ENCODE measurements around the gene SLC13A5. TPM values are rescaled to one million over a fixed set of nuclear protein-coding genes. Genes with fewer than 3 reads are reported as not detected.

Gene SLC13A5
- total and polyA plus RNA-seq, 2 donors (not counting 1 experiment from before 2014, with no cell fraction given): not detected

GRCh38 chr17:6704470-6705052 lies 8.6 kb downstream of the SLC13A5 start:
- CTCF ChIA-PET: no interaction called here
- Histone ChIP-seq H4K20me1 (ENCODE audit: control insufficient read depth, insufficient read depth, low read length, poor library complexity, severe bottlenecking) (no peaks in the 10 kb centered on the region), H3K9me3 (ENCODE audit: control extremely low read depth in 1 of 3, control insufficient read depth in 2 of 3, insufficient read depth in 1 of 3, low read length in 2 of 3) (no peaks in the 10 kb centered on the region), H3K36me3 (replicated peaks in 1 of 2; ENCODE audit: control extremely low read depth in 1 of 2, control insufficient read depth in 1 of 2, extremely low read depth in 1 of 2, insufficient read depth in 2 of 2, low read length in 1 of 2) (no peaks in the 10 kb centered on the region), H2AFZ (ENCODE audit: insufficient read depth, low read depth, low read length, poor library complexity, severe bottlenecking) (no peak overlapping the region), H3K9ac (ENCODE audit: low read length) (no peak overlapping the region), H3K4me3 (ENCODE audit: control extremely low read depth in 1 of 5, extremely low read depth in 1 of 5, insufficient read depth in 1 of 5, low read depth in 2 of 5, low read length in 4 of 5) (no peak overlapping the region), H3K4me2 (replicated peaks; ENCODE audit: low read depth, low read length, poor library complexity, severe bottlenecking) (no peak overlapping the region), H3K79me2 (ENCODE audit: control insufficient read depth, insufficient read depth, low read length) (no peaks in the 10 kb centered on the region), H3K4me1 (ENCODE audit: control insufficient read depth in 2 of 2, insufficient read depth in 2 of 2, low read length in 2 of 2) (no peaks in the 10 kb centered on the region), H3K27ac (ENCODE audit: low read length in 2 of 2) (no peak overlapping the region), H3K27me3 (replicated peaks in 1 of 4; ENCODE audit: control extremely low read depth in 1 of 4, control insufficient read depth in 3 of 4, insufficient read depth in 4 of 4, low read length in 3 of 4) (peaks cover 0 to 3% (median 1%) of the 10 kb centered on the region in 4 experiments)
- no peak for ATAC-seq (ENCODE audit: low read depth)
- H3K4me3 Mint-ChIP-seq: no peak overlapping the region
- peaks cover 38% of the 10 kb centered on the region for H3K27me3 Mint-ChIP-seq
- WGBS (ENCODE audit: insufficient coverage): 81% methylated on average over 3 of the region's 6 CpGs
- TF ChIP-seq CTCF (IDR thresholded peaks at IDR 0.05) (no peak), EZH2 (IDR thresholded peaks at IDR 0.05; ENCODE audit: borderline replicate concordance, insufficient read depth, low read depth, low read length, poor library complexity, severe bottlenecking) (no peak)
- no peak overlapping the region for H3K27ac Mint-ChIP-seq
- intact Hi-C loops (cut with micrococcal nuclease): loop anchor here (5.0 kb wide), 1 partner anchor 232 kb away; no protein-coding TSS in a partner anchor
- DNase-seq: no peak
- H3K9me3 Mint-ChIP-seq (ENCODE audit: insufficient read depth): no peaks in the 10 kb centered on the region
- peaks cover 3% of the 10 kb centered on the region for H3K4me1 Mint-ChIP-seq
- POLR2A ChIA-PET: no interaction called here

- Histone ChIP-seq H3K4me2 (replicated peaks; ENCODE audit: low read depth, low read length, poor library complexity, severe bottlenecking) (no peak overlapping the region), H3K27me3 (replicated peaks in 1 of 4; ENCODE audit: control extremely low read depth in 1 of 4, control insufficient read depth in 3 of 4, insufficient read depth in 4 of 4, low read length in 3 of 4) (peaks cover 0 to 3% (median 1%) of the 10 kb centered on the region in 4 experiments), H3K36me3 (replicated peaks in 1 of 2; ENCODE audit: control extremely low read depth in 1 of 2, control insufficient read depth in 1 of 2, extremely low read depth in 1 of 2, insufficient read depth in 2 of 2, low read length in 1 of 2) (no peaks in the 10 kb centered on the region), H3K79me2 (ENCODE audit: control insufficient read depth, insufficient read depth, low read length) (no peaks in the 10 kb centered on the region), H2AFZ (ENCODE audit: insufficient read depth, low read depth, low read length, poor library complexity, severe bottlenecking) (no peak overlapping the region), H3K9me3 (ENCODE audit: control extremely low read depth in 1 of 3, control insufficient read depth in 2 of 3, insufficient read depth in 1 of 3, low read length in 2 of 3) (no peaks in the 10 kb centered on the region), H3K4me1 (ENCODE audit: control insufficient read depth in 2 of 2, insufficient read depth in 2 of 2, low read length in 2 of 2) (no peaks in the 10 kb centered on the region), H4K20me1 (ENCODE audit: control insufficient read depth, insufficient read depth, low read length, poor library complexity, severe bottlenecking) (no peaks in the 10 kb centered on the region), H3K9ac (ENCODE audit: low read length) (no peak overlapping the region), H3K4me3 (ENCODE audit: control extremely low read depth in 1 of 5, extremely low read depth in 1 of 5, insufficient read depth in 1 of 5, low read depth in 2 of 5, low read length in 4 of 5) (no peak overlapping the region), H3K27ac (ENCODE audit: low read length in 2 of 2) (no peak overlapping the region)
- DNase-seq (no peak), ATAC-seq (ENCODE audit: low read depth) (no peak)
- peaks cover 32% of the 10 kb centered on the region for H3K27me3 Mint-ChIP-seq
- ChIA-PET CTCF (interaction anchor here (1.0 kb wide), 1 partner anchor 9 kb away, joined by 3 read pairs; the partner anchor contains the start of gene SLC13A5), POLR2A (no interaction called here)
- H3K4me1 Mint-ChIP-seq: peaks cover 3% of the 10 kb centered on the region
- intact Hi-C loops (cut with micrococcal nuclease): loop anchor here (5.0 kb wide), 1 partner anchor 231 kb away; no protein-coding TSS in a partner anchor
- TF ChIP-seq CTCF (IDR thresholded peaks at IDR 0.05) (no peak), EZH2 (IDR thresholded peaks at IDR 0.05; ENCODE audit: borderline replicate concordance, insufficient read depth, low read depth, low read length, poor library complexity, severe bottlenecking) (no peak)
- WGBS (ENCODE audit: insufficient coverage): 92% methylated on average over 9 of the region's 10 CpGs
- H3K27ac Mint-ChIP-seq: no peak overlapping the region
- no peaks in the 10 kb centered on the region for H3K9me3 Mint-ChIP-seq (ENCODE audit: insufficient read depth)
- no peak overlapping the region for H3K4me3 Mint-ChIP-seq
Observed at GRCh38 chr17:6703751-6704150, 9.4 kb downstream of the SLC13A5 start.

All from B cell (primary cell).